Endodermal cell (in vitro differentiated cells): ENCODE results near the gene ITCH. TPM values are rescaled to one million over a fixed set of nuclear protein-coding genes. Genes with fewer than 3 reads are reported as not detected.

Experiments used
- DNase-seq: peaks from one replicate; pipeline ENCODE4 v3.0.0-alpha.2; 2017
- H3K27ac ChIP-seq: 2 replicates; pipeline ENCODE4 v1.5.1; 2013; ENCODE audit warnings: mild to moderate bottlenecking, low read depth, low read length, moderate library complexity
- H3K27me3 ChIP-seq: 2 replicates; pipeline ENCODE4 v1.6.1; 2013; ENCODE audit warnings: mild to moderate bottlenecking, low read length, moderate library complexity; ENCODE audit not compliant: insufficient read depth, control insufficient read depth, poor library complexity, severe bottlenecking
- H3K36me3 ChIP-seq: 2 replicates; pipeline ENCODE4 v1.7.0; 2013; ENCODE audit warnings: mild to moderate bottlenecking, low read length, moderate library complexity; ENCODE audit not compliant: control insufficient read depth, insufficient read depth
- H3K4me1 ChIP-seq: one replicate; pipeline ENCODE4 v1.7.0; 2013; ENCODE audit warnings: low read length; ENCODE audit not compliant: control insufficient read depth, insufficient read depth
- H3K4me3 ChIP-seq: 2 replicates; pipeline ENCODE4 v1.5.1; 2013; ENCODE audit warnings: mild to moderate bottlenecking, low read length, moderate library complexity
- H3K9ac ChIP-seq: 2 replicates; pipeline ENCODE4 v1.6.1; 2013; ENCODE audit warnings: mild to moderate bottlenecking, low read length, moderate library complexity; ENCODE audit not compliant: poor library complexity, severe bottlenecking; ENCODE audit errors: extremely low read depth
- H3K9me3 ChIP-seq: 2 replicates; pipeline ENCODE4 v1.6.1; 2013; ENCODE audit warnings: mild to moderate bottlenecking, low read length, moderate library complexity; ENCODE audit not compliant: control insufficient read depth
- H3K27ac Mint-ChIP-seq: 2 replicates; pipeline ENCODE4 v1.8.0; 2020; ENCODE audit warnings: mixed read lengths
- H3K27me3 Mint-ChIP-seq: 2 replicates; pipeline ENCODE4 v1.8.0; 2021; ENCODE audit warnings: mild to moderate bottlenecking, mixed read lengths; ENCODE audit not compliant: insufficient read depth
- H3K36me3 Mint-ChIP-seq: 2 replicates; pipeline ENCODE4 v1.8.0; 2020; ENCODE audit warnings: low read depth, mixed read lengths
- H3K4me1 Mint-ChIP-seq: 2 replicates; pipeline ENCODE4 v1.8.0; 2020; ENCODE audit warnings: mixed read lengths
- H3K4me3 Mint-ChIP-seq: 2 replicates; pipeline ENCODE4 v1.8.0; 2020; ENCODE audit warnings: mild to moderate bottlenecking, moderate library complexity, mixed read lengths
- H3K9me3 Mint-ChIP-seq: 2 replicates; pipeline ENCODE4 v1.8.0; 2020; ENCODE audit warnings: mild to moderate bottlenecking, mixed read lengths
- WGBS, 2 experiments: methylation state at CpG; one replicate each; pipeline versions ENCODE4 v1.1.5 to v1.1.7; 2013; ENCODE audit warnings: missing lambda C conversion rate in 2 of 2, mixed read lengths in 1 of 2; ENCODE audit not compliant: insufficient coverage in 1 of 2, insufficient read length in 1 of 2; 5-methylcytosine and 5-hydroxymethylcytosine counted together
- total RNA-seq, 2 donors: library from RNA; stranded (reverse); fragmentation: NEBNext Ultra II Directional in 1 of 2; extraction: Animal tissue kit (Norgen Biotek cat#: 25700) in 1 of 2; gene quantifications; 2 replicates in 1 of 2; 3 replicates in 1 of 2; pipeline ENCODE4 v1.2.1, GENCODE V29; 2021
- TF ChIP-seq, protein P1 (sequence below): fragments of 200-600 bp; sonication (generic); conservative IDR thresholded peaks from 2 replicates; pipeline ENCODE4 v1.5.0; 2021; ENCODE audit warnings: antibody characterized with exemption, mild to moderate bottlenecking

Gene ITCH
- total RNA-seq, 2 donors from 2014 or later, result 65.1 to 84.4 TPM

DNA sequence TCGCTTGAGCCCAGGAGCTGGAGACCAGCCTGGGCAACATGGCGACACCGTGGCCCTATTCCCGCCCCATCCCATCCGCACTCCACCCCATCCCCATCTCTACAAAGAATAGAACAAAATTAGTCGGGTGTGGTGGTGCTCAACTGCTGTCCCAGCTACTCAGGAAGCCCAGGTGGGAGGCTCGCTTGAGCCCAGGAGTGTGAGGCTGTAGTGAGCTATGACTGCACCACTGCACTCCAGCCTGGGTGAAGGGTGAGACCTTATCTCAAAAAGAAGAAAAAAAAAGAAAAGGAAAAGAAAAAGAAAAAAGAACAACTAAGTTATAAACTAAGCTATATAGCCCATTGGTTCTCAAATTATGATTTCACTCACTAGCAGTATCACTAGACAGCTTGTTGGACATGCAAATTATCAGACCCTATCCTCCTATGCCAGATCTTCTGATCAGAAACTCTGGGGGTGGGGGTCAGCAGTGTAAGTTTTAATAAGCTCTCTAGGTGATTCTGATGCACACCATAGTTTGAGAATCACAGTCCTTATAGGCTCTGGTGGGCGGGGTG, 491 bp upstream of the ITCH start:
- H3K9me3 ChIP-seq, result no peaks in the 10 kb centered on the region
- H3K27me3 Mint-ChIP-seq, result no peaks in the 10 kb centered on the region
- no peak for DNase-seq
- peak overlapping the region; percentile 98 for H3K27ac Mint-ChIP-seq
- H3K9me3 Mint-ChIP-seq, result no peaks in the 10 kb centered on the region
- H3K4me3 ChIP-seq, result peak overlapping the region; percentile 94
- WGBS, 2 experiments, result 77% methylated on average over 8 of the region's 8 CpGs; no CpG with 5 or more reads in 1 of the 2 experiments
- H3K36me3 Mint-ChIP-seq, result peaks cover 24% of the 10 kb centered on the region
- no peak overlapping the region for H3K9ac ChIP-seq
- TF ChIP-seq, protein P1, sequence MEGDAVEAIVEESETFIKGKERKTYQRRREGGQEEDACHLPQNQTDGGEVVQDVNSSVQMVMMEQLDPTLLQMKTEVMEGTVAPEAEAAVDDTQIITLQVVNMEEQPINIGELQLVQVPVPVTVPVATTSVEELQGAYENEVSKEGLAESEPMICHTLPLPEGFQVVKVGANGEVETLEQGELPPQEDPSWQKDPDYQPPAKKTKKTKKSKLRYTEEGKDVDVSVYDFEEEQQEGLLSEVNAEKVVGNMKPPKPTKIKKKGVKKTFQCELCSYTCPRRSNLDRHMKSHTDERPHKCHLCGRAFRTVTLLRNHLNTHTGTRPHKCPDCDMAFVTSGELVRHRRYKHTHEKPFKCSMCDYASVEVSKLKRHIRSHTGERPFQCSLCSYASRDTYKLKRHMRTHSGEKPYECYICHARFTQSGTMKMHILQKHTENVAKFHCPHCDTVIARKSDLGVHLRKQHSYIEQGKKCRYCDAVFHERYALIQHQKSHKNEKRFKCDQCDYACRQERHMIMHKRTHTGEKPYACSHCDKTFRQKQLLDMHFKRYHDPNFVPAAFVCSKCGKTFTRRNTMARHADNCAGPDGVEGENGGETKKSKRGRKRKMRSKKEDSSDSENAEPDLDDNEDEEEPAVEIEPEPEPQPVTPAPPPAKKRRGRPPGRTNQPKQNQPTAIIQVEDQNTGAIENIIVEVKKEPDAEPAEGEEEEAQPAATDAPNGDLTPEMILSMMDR, result no peak
- peak overlapping the region; percentile 90 for H3K4me3 Mint-ChIP-seq
- H3K27me3 ChIP-seq, result no peaks in the 10 kb centered on the region
- no peak overlapping the region for H3K27ac ChIP-seq
- H3K36me3 ChIP-seq, result peaks cover 19% of the 10 kb centered on the region
- peaks cover 23% of the 10 kb centered on the region for H3K4me1 Mint-ChIP-seq
- no peaks in the 10 kb centered on the region for H3K4me1 ChIP-seq

DNA sequence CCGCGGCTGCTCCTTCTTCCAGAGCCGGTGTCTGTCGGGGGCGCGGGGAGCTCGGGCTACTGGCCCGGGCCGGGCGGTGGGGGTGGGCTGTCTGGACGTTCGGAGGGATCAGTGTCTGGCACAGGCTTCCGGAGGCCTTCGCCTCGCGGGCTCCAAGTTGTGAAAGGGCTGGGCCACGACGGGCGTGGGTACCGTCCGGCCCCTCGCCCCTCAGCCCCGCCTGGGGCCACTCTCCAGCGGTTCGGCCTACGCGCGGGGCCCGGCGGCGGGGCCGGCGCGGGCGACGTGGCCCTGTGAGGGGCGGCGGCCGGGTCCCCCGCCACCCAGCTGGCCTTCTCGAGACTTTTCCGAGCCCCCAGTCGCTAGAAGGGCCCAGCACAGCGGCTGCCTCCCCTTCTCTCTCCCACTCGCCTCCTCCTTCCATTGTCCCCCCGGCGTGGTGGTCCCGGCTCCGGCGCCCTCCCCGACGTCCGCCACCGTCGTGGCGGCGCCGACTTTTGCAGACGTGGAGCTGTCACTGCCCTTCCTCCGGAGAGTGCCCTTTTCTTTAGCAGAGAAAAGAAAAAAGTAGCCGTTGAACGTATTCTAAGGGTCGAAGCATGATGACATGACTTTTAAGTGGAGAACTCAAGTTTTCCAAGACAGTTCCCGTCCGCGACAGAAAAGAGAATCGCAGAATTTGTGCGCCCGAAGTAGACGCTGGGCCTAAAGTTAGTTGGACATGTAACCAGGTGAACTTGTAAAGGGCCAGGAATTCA, 571 bp downstream of the ITCH start:
- peak overlapping the region; percentile 81 for H3K27ac ChIP-seq
- no peaks in the 10 kb centered on the region for H3K27me3 ChIP-seq
- Mint-ChIP-seq H3K27me3 (no peaks in the 10 kb centered on the region), H3K27ac (peak overlapping the region; percentile 98), H3K4me1 (peaks cover 23% of the 10 kb centered on the region), H3K9me3 (no peaks in the 10 kb centered on the region), H3K4me3 (peak overlapping the region; percentile 90), H3K36me3 (peaks cover 30% of the 10 kb centered on the region)
- H3K9me3 ChIP-seq, result no peaks in the 10 kb centered on the region
- H3K9ac ChIP-seq, result peak overlapping the region; percentile 91
- peak; percentile 65 for DNase-seq
- TF ChIP-seq, protein P1, result no peak
- H3K36me3 ChIP-seq, result peaks cover 22% of the 10 kb centered on the region
- H3K4me1 ChIP-seq, result no peaks in the 10 kb centered on the region
- H3K4me3 ChIP-seq, result peak overlapping the region; percentile 94
- 1 to 2% methylated on average over 41 to 70 of the region's 70 CpGs for WGBS, 2 experiments

DNA sequence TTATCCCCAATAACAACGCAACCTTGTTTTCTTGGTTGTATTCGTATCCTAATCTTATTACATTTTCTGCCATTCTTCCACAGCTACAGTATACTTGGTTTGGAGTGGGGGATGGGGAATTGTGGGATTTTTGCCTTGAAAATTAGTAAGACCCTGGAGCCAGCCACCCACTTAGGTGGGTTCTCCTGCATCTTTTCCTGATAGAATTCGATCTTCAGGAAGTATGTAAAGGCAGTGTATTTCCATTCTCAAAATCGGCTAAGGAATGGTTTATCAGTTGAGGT, 1.1 kb downstream of the ITCH start:
- TF ChIP-seq, protein P1, result no peak
- H3K9ac ChIP-seq, result peak overlapping the region; percentile 91
- 79 to 88% methylated on average over 2 of the region's 4 CpGs for WGBS, 2 experiments
- peak overlapping the region; percentile 90 for H3K4me3 Mint-ChIP-seq
- H3K27ac ChIP-seq, result no peak overlapping the region
- H3K9me3 ChIP-seq, result no peaks in the 10 kb centered on the region
- H3K27me3 ChIP-seq, result no peaks in the 10 kb centered on the region
- no peaks in the 10 kb centered on the region for H3K9me3 Mint-ChIP-seq
- H3K27ac Mint-ChIP-seq, result peak overlapping the region; percentile 93
- no peaks in the 10 kb centered on the region for H3K27me3 Mint-ChIP-seq
- no peaks in the 10 kb centered on the region for H3K4me1 ChIP-seq
- peaks cover 23% of the 10 kb centered on the region for H3K4me1 Mint-ChIP-seq
- peaks cover 36% of the 10 kb centered on the region for H3K36me3 Mint-ChIP-seq
- peaks cover 27% of the 10 kb centered on the region for H3K36me3 ChIP-seq
- DNase-seq, result no peak
- H3K4me3 ChIP-seq, result peak overlapping the region; percentile 94
